ENCODE data around the gene TIAL1.

GRCh38 chr10:119644205-119644814 is 47.5 kb upstream of the TIAL1 start:
- TF ChIP-seq CEBPB (IDR thresholded peaks at IDR 0.05; ENCODE audit: low read depth, low read length), result no peak
- no peak for TF ChIP-seq POLR2A (IDR thresholded peaks at IDR 0.05; ENCODE audit: low read depth, low read length)
- TF ChIP-seq CTCF (conservative IDR thresholded peaks at IDR 0.05; ENCODE audit: low read depth, low read length), result peak; percentile 9; the same call in 1 of the 2 replicates
- no peak for TF ChIP-seq RCOR1 (IDR thresholded peaks at IDR 0.05; ENCODE audit: insufficient replicate concordance, low read length)
- TF ChIP-seq MXI1 (IDR thresholded peaks at IDR 0.05; ENCODE audit: borderline replicate concordance, low read depth, low read length), result no peak
- no peak for TF ChIP-seq FOS (IDR thresholded peaks at IDR 0.05; ENCODE audit: low read depth, low read length)
- no peak for TF ChIP-seq CHD1 (IDR thresholded peaks at IDR 0.05; ENCODE audit: low read depth, low read length)
- TF ChIP-seq ELK1 (IDR thresholded peaks at IDR 0.05; ENCODE audit: borderline replicate concordance, low read depth, low read length), result no peak
- TF ChIP-seq RFX5 (IDR thresholded peaks at IDR 0.05; ENCODE audit: low read depth, low read length), result no peak
- TF ChIP-seq SMC3 (IDR thresholded peaks at IDR 0.05; ENCODE audit: low read depth, low read length), result no peak
- no peak for TF ChIP-seq BHLHE40 (IDR thresholded peaks at IDR 0.05; ENCODE audit: low read depth, low read length)
- no peak for TF ChIP-seq MAFK (IDR thresholded peaks at IDR 0.05; ENCODE audit: low read depth, low read length)

Measured in IMR-90 (cell line).